AG08396 (cell line): ENCODE results near the gene ZDHHC14.

Source experiments
- DNase-seq: peaks from one replicate; pipeline ENCODE4 v3.0.0; 2012; ENCODE audit warnings: low spot score, mixed read lengths

Gene ZDHHC14

DNA sequence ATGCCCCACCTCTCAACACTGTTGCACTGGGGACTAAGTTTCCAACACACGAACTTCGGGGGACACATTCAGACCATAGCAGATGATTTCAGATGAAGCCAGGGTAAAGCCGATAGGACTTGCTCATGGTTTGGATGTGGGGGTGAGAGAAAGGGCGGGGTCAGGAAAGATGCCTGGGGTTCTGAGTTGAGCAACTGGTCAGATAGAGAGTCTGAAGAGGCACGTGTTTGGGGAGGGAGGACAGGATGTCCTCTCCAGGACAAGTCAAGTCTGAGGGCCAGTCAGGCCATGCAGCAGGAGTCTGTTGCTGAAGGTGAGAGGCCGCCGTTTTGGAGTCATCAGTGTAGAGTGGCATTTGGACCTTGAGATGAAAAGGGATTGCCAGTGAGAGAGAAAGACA is 244.1 kb downstream of the ZDHHC14 start:
- no peak for DNase-seq

DNA sequence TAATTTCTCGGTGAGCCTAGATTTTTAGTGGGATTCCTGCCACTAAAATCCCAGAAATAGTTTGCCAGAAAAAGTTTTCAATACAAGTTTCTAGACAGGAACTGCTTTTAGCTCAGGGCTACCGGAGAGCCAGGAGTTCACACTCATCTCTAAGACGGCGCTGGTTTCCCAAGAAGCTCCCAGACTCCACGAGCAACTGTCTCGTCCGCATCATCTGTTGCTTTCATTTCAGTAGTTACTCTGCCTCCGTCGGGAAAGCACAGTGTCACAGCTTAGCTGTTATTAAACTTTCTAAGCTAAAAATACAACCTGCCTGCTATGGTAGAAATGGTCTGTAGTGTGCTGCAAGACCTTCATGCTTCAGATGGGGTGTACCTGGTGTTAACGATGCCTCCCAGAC is 244.8 kb downstream of the ZDHHC14 start:
- DNase-seq = no peak

DNA sequence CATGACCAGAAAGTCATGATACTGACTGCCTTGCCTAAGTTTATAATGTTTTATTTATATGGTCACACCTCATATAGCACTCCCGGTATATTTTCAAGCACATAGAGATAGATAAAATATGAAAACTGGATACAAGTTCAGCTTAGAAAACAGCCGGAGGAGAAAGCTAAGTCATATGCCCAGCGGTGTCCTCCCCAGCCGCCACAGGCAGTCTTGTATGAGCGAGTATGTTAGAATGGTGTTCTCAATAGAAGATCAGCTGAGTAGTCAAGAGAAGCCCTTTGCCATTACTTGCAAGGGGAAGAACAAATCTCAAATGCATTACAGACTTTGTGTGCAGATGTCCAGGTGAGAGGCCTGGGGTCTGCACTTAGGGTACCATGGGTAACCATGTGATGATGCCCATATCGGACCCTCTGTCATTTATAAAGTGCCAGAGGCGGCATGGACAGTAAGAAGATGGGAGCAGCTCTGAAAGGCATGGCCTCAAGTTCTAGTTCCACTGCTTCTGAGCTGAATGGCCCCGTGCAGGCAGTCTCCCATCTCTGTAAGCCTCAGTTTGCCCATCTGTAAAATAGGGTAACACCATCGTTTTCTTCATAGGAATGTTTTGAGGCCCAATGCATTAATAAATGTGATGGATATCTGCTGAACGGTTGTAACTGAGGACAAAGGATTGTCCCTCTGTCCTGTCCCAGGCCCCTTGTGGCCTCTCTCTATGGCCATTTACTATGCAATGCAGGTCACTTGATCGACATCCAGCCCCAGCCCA is 246.4 kb downstream of the ZDHHC14 start:
- no peak for DNase-seq

DNA sequence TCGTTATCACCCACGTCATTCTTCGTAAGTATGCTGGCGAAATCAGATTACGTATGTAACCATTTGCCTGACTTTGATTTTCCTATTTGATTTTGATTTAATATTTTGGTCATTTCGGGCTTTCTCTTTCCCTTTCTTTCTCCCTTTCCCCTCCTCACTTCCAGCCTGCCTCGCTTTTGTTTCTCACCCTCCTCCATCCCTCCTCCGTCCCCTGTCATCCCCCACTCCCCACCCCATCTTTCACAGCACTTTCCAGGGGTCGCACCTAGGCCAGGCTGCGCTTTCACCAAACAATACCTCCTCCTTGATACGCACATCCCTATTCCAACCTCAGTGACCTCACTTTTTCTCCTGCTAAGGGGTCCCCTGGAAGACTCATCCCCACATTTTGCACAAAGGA is 247.5 kb downstream of the ZDHHC14 start:
- DNase-seq = no peak

DNA sequence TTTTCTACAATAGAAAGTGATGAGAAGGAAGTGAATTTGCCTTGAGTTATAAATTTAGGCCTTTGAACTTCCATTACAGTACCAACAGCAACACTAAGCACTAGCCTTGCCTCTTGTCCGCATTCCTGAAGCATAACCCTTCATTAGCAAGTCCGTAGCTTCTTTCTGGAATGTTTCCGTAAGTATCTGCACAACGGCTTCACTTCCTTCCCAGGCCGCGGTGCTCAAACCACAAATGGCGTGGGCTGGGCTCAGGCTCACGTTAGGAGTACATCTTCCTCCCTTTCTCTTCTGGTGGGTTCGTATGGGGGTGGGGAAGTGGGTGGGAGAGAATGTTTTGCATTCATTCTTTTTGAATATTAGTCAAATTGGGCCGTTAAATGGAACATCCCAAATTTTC is 248.2 kb downstream of the ZDHHC14 start:
- no peak for DNase-seq

DNA sequence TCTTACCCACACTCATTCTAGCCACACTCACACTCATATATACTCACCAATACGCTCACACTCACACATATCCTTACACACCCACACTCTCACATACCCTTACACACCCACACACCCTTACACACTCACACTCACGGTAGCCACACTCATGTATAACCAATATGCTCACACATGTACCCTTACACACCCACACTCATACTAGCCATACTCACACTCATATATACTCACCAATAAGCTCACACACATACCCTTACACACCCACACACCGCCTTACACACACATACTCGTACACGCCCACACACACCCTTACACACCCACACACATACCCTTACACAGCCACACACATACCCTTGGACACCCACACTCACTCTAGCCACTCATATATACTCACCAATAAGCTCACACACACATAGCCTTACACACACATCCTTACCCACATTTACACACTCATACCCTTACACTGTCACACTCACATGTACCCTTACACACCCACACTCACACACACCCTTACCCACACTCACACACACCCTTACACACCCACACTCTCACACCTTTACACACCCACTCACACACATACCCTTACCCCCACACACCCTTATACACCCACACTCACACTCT is 249.6 kb downstream of the ZDHHC14 start:
- DNase-seq = no peak

DNA sequence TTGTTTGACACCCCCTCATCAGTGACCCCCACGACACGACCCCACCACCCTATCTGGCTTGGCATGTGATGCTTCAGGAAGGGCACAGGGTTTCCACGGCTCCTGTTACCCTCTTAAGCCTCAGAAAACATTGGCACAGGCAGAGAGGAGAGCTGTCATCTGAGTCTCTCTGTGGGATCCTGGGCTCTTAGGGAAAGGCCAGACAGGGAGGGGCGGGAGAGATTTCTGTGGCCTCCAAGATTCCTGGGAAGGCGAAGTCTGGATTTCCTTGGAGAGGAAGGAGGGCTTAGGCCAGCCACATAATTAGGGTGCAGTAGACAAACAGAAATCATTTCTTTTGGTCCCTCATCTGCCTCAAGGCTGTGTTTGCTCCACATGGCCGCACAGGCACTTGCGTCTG is 250.4 kb downstream of the ZDHHC14 start:
- DNase-seq = no peak

DNA sequence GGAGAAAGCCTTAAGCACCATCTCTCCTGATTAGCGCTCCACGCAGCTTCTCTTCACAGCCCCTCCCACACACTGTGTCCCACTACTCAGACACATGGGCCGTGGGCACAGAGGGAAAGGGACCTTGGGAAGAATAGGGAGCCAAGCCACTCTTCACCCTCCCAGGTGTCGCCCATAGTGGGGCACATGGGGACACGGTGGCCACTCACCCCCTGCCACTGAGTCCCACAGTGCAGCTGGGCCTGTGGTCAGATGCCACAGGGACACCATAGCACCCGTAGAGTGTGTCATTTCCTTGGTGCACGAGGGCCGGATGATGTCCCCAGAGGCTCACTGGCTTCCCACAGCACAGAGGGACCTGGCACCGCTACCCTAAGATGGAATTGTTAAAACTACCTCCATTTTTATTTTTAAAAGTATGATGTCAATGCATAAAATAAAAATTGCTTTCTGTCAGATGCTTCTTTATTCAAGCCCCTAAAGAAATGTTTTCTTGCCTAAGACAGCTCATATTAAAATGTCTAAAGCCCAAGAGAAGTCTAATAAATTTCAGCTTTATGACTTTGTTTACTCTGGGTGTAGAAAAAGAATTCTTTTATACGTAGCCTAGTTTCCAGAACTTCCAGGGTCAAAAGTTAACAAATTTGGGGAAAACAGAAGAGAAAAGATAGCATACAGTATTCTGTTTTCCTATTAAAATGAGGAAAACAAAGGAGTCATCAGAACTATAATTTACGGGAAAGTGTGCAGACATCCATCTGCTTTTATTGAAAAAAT is 251.0 kb downstream of the ZDHHC14 start:
- no peak for DNase-seq

DNA sequence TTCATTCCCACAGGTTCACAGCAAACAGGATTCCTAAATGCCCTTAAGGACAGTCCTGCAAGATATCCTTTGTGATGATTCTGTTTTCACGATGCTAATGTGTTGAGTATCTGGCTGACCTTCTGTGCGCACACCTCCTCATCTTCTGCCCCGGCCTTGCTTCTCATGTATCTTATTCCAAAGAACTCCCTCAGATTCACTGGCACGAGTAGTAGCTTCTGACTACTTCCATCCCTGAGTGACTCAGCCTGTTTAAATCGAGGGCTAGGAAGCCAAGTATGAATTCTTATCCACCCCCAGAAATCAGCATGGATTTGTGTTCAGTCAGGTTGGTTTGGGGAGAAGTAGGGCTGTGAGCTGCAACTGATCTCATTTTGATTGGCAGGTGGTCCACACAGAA is 251.8 kb downstream of the ZDHHC14 start:
- DNase-seq = peak; percentile 71

DNA sequence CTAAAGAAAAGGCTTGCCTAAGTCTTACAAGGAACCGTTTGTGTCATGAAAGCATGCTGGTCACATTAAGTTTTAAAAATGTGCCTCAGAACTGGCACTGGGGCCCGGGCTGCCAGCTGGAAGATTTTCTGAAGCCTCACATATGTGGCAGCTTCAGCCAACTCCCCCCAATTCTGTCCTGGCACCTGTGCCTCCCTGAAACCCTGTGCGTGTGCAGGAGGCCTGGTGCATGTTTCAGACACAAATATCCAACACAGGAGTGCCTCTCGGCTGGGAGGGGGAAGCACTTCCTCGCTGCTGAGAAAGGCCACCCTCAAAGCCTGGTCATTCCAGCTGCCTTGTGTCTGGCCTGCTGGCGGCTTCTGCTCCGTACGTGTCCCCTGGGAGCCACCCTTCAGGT is 253.6 kb downstream of the ZDHHC14 start:
- no peak for DNase-seq

DNA sequence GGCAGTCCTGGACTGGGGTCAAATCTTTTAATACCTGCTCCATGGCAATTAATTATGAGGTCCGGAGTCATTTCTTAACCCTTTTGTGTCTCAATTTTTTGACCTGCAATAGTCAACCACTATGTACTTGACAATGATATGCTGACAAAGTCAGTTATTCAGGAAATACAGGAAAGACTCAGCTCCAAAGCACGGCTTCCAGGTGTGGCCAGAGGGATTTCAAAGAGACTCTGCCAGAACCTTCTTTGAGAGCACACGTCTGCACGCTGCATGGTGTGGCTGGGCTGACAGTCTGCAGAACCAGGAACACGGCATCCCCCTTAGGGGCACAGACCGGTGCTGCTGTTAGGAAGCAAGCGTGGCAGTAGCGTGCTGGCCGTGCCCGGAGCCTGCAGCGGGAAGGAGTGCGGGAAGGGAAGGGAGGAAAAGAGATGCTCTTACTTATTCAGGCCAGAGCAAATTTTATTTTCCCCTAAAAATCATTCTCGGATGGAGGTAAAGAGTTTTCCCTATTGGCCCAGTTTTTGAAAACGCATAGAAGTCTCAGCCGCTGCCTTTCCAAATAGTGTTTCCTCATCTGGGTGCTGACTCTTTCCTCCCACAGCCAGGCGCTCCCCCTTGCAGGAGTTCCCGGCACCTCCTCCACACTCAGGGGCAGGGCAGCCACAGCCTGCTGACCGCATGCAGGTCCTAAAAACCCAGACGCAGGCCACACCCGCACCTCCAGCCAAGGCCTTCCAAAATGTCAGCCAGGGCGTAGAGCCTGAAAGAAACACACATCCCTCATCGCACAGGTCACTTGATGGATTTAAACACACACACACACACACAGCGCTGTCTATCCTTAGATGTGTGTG is 254.6 kb downstream of the ZDHHC14 start:
- DNase-seq = no peak

DNA sequence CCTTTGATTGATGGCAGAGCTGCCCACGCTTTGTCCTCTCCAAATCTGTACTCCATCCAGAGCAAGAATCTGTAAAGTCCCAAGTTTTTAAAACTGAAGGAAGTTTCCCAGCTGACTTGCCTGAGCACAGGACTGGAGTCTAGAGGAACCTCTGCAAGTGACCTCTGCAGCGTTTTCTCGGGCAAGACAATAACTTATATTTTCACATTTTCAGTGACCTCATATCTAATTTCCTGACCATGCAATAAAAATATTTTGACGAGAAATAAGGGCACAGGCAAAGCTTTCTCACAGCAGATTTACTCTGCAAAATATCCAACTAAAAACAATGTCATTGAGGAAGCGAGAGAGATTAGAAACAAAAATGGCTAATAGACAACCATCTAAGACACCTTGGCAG is 256.5 kb downstream of the ZDHHC14 start:
- DNase-seq = no peak

DNA sequence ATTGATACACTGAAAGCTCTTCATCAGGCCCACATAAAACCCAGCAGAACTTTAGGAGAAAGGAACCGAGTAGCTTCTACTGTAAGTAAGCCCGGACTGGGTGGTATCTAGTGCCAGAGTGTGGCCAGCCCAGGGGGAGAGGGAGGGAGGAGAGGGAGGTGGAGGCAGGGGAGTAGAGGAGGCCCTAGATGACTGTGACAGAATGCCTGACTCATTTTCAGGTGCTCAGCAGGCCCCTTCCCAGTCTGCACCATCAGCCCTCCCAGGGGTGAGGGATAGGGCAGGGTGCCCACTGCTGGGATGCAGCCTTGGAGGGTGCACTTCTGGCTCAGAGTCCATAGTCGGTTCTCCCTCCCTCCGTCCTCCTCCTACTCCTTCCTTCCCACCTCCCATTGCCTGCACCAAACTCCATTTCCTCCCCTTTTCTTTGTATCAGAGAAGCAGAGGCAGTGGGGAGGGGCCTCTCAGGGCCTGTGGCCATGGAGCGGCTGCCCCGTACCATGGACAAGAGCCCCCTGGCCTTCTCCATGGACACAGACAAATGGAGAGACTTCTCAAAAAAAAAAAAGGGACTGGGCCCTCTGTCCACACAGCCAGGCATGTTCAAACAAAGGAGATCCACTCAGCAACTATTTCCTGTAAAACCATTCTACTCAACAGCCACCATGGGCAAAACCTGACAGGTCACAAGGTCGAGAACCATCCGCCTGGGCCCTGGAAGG is 257.1 kb downstream of the ZDHHC14 start:
- no peak for DNase-seq

DNA sequence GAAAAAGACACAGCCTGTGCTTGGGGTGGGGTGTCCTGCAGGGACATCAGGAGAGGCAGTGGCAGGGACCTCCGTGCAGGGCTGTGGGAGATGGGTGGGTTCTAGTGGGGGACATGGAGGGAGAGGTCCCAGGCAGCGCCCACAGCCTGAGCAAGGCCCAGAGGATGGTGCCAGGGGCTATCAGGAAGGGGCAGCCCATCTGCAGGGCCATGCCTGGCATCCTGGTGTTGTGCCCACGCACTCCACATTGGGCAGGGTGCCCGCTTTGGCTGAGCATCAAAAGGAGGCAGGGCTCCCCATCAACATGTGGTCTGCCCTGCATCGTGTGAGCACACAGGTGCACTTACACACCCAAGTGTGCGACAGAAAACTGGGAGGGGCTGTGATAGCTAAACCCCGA is 257.8 kb downstream of the ZDHHC14 start:
- no peak for DNase-seq

DNA sequence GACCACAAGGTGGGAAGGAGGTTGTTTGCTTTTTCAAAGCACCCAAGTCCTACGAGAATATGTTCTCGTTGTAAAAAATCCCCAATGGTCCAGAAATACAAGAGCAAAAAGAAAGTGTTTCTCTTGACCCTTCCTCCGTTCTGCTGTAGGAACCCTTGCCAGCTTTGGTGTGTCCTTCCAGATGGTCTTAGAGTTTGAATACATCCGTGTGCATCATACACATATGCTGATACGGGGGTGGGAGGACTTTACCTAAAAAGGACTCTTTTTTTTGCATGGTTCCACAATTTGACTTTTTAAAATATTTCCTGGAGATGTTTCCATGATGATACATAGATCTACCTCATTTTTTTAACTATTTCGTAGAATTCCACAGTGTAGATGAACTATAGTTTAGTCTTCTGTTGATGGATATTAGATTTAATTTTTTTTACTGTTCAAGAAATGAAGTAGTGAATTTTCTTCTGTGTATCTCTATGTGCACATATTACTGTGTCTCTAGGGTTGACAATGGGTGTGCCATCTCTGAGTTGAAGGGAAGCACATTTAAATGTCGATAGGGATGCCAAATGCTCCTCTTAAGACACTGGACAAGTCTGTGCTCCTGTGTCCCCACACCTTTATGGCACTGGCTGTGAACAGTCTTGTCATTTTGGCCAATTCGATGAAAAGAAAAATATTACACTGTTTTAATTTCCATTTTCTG is 259.9 kb downstream of the ZDHHC14 start:
- no peak for DNase-seq

DNA sequence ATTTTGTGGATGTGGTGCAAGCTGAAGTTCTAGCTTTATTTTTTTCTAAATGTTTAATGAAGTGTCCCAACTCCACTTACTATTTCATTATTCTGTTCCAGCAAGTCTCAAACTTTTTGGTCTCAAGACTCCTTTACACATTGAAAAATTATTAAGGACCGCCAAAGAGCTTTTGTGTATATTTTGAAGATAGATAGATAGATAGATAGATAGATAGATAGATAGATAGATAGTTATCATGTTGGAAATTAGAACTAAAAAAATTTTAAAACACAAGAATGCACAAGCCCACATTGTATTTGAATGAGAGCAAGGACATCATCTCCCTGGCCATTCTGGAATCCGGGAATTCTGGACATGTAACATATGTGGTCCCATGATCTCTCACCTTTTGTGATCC is 260.8 kb downstream of the ZDHHC14 start:
- DNase-seq = no peak

DNA sequence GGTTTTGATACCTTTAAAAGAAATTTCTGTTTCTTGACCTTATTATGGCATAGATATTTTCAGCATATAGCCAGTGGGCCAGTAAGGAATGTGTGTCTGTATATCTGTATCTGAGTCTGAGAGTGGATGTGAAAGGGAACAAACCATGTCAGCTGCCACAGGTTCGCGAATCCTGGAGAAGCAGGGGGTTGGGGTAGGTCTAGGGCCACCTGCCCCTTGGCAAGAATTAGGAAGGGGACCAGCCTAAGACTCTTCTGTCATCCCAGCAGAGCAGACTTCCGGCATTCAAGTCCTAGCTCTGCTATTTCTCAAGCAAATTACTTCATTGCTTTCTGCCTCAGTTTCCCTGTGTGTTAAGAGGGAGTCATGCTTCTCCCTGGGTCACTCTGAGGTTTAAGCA is 261.7 kb downstream of the ZDHHC14 start:
- no peak for DNase-seq

DNA sequence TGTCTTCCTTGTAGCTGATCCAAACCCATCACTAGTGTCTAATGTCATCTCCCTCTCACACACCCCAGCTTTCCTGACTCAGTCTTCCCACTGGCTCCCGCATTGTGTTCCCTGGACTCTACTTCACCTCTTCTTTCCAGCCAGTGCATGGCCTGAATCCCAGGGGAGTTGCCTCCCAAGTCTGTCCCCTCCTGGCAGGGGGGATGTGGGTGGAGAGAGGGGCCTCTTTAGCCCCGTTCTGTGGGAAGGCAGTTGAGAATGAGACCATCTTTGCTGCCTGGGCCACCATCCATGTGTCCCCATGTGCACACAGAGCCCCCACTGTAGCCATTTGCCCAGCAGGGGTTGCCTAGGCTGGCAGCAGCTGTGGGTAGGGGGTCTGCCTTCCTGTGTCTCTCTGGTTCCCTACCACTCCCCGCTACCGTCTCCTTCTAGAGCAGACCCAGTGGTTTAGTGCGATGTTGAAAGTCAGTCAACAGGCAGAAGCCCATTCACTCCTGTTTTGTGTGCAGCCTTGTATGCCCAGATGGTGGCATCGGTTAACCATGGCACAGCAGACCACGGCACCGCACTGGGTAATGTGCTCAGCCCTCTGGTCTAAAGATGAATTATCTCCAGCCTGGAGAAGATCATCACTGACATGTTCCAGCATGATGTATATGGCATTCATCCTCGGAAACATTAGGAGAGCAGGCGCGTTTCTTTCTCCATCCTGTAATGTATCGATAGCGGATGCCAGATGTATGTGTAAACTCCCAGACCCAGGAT is 263.2 kb downstream of the ZDHHC14 start:
- peak; percentile 49 for DNase-seq

DNA sequence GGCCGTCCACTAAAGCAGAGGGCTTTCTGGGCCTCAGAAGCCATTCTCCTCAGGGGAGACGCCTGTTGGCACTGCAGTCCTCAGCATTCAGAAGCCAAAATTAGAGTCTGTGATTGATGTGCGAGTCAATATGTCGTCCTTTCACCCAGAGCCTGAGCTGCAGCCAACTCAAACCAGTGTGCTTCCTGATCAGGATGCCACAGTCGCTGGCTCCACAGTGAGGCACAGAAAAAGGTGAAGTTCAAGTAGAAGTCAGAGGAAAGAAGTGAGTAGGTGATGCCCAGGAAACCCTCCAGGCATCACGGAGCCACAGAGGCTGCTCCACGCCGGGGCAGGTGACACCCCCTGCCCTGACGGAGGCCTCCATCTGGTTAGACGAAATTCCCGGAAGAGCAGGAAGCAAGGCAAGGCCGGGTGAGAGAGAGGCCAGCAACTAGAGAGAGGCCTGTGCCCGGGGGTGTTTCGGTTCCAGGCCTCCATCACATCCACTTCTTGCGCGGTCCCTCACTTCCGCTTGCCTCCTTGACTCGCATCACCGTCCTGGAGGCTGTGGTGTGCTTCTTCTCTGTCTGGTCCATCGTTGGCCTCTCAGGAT is 264.3 kb downstream of the ZDHHC14 start:
- DNase-seq = no peak

DNA sequence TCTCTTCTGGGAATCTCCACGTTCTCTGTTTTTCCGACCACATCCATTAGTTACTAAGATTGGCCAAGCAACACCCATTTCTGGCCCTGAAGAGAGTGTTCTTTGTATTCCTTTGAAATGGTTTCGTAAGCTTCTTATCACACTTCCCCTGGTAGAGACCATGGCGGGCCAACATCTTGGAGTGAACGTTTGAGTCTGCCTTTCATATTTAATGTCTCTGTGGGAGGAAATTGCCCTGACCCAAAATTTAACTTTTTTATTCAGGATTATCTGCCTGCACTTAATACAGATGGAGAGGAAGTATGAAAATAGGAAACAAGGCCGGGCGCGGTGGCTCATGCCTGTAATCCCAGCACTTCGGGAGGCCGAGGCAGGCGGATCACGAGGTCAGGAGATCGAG is 265.0 kb downstream of the ZDHHC14 start:
- no peak for DNase-seq
